Ishikawa (cell line): ENCODE data around the gene SFT2D1.
A peak's percentile ranks its signal among the peaks of the same experiment; 100 is the strongest.

Experiments
- CEBPB ChIP-seq: IDR thresholded peaks from 2 replicates; pipeline ENCODE4 v1.6.1; 2012
- CREB1 ChIP-seq: IDR thresholded peaks from 2 replicates; pipeline ENCODE4 v1.6.1; 2012; ENCODE audit warnings: low read depth
- EGR1 ChIP-seq: IDR thresholded peaks from 2 replicates; pipeline ENCODE4 v1.6.1; 2012
- EP300 ChIP-seq: IDR thresholded peaks from 2 replicates; pipeline ENCODE4 v1.6.1; 2012; ENCODE audit warnings: borderline replicate concordance
- FOXM1 ChIP-seq: IDR thresholded peaks from 2 replicates; pipeline ENCODE4 v1.6.1; 2012; ENCODE audit warnings: low read depth, borderline replicate concordance
- NFIC ChIP-seq: IDR thresholded peaks from 2 replicates; pipeline ENCODE4 v1.6.1; 2012
- RAD21 ChIP-seq: IDR thresholded peaks from 2 replicates; pipeline ENCODE4 v1.6.1; 2012; ENCODE audit warnings: low read depth
- TAF1 ChIP-seq: IDR thresholded peaks from 2 replicates; pipeline ENCODE4 v1.6.1; 2012; ENCODE audit warnings: low read depth, mild to moderate bottlenecking
- TCF12 ChIP-seq: IDR thresholded peaks from 2 replicates; pipeline ENCODE4 v1.6.1; 2012; ENCODE audit warnings: low read depth
- TEAD4 ChIP-seq: IDR thresholded peaks from 2 replicates; pipeline ENCODE4 v1.6.1; 2012
- YY1 ChIP-seq: IDR thresholded peaks from 2 replicates; pipeline ENCODE4 v1.6.1; 2012; ENCODE audit warnings: low read depth
- ZBTB7A ChIP-seq: IDR thresholded peaks from 2 replicates; pipeline ENCODE4 v1.6.1; 2012; ENCODE audit warnings: low read depth
- TF ChIP-seq, protein P1 (sequence below): IDR thresholded peaks from 2 replicates; pipeline ENCODE4 v1.6.1; 2012
- TF ChIP-seq, protein P2 (sequence below): IDR thresholded peaks from 2 replicates; pipeline ENCODE4 v1.6.1; 2012
- TF ChIP-seq, protein P3 (sequence below): IDR thresholded peaks from 2 replicates; pipeline ENCODE4 v1.6.1; 2012; ENCODE audit warnings: low read depth, mild to moderate bottlenecking

Gene SFT2D1

DNA sequence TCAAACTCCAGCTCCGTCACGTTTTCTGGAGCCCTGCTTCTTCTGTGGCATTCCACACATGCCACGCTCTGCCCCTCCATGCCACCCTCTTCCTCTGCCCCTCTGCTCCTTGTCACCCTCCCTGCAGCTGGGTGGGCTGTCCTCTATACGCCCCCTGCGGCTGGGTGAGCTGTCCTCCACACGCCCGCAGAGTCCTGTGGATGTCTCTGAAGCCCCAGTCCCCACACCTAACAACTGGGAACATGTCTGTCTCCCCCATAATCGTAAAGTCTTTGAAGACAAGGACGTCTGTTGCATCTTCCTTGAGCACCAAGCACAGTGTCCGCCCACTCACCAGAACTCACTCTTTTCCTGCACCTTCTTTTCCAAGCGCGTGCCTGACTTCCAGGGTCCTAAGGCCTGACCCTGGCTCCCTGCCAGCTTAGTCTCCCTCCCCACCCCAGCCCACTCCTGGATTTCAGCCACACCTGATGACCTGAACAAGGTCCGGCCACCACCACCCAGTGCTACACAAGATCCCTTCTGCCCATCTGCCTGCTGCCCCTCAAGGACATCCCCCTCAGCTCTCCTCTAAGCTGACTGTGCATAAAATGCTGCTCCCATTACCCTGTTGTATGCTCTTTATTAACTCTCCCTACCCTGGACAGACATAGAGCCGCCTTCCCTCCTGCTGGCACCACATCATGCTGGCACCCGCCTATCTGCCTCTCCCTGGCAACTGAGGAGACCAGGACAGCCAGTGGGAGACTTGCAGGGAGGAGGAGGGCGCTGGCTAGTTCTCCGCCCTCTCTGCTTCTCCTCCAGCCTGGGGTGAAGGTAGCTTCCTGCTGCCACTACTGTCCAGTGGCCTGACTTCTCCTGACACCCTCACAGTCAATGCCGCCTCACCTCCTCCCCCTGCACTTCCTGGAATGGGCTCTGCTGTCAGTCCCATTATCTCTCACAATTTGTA, 23.4 kb downstream of the SFT2D1 start:
- TF ChIP-seq NFIC, result peak; percentile 55; the same call in 1 of the 2 replicates
- peak; percentile 43; the same call in 1 of the 2 replicates for TF ChIP-seq TEAD4
- TF ChIP-seq CREB1, result no peak

DNA sequence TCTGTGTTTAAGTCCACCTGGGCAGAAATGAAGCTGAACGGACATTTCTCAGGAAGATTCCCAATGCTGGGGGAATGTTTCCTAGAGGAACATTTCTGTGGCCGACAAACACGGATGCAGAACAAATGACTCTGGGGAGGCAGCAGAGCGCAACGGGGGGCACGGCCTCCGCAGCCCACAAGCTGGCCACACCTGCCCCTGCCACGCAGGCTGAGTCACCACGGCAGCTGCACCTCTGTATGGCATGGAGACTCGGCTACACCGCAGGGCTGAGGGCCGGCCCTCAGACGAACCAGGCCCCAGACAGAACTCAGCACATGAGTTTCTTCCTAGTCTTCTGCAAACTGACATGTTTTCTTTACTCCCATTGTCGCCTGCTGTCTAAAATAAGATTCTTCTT, 24.1 kb downstream of the SFT2D1 start:
- no peak for TF ChIP-seq EGR1
- no peak for TF ChIP-seq EP300
- TF ChIP-seq NFIC, result no peak
- TF ChIP-seq RAD21, result no peak
- TF ChIP-seq, protein P1, sequence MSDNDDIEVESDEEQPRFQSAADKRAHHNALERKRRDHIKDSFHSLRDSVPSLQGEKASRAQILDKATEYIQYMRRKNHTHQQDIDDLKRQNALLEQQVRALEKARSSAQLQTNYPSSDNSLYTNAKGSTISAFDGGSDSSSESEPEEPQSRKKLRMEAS, result no peak
- no peak for TF ChIP-seq FOXM1
- TF ChIP-seq, protein P2, sequence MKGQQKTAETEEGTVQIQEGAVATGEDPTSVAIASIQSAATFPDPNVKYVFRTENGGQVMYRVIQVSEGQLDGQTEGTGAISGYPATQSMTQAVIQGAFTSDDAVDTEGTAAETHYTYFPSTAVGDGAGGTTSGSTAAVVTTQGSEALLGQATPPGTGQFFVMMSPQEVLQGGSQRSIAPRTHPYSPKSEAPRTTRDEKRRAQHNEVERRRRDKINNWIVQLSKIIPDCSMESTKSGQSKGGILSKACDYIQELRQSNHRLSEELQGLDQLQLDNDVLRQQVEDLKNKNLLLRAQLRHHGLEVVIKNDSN, result no peak
- TF ChIP-seq, protein P3, sequence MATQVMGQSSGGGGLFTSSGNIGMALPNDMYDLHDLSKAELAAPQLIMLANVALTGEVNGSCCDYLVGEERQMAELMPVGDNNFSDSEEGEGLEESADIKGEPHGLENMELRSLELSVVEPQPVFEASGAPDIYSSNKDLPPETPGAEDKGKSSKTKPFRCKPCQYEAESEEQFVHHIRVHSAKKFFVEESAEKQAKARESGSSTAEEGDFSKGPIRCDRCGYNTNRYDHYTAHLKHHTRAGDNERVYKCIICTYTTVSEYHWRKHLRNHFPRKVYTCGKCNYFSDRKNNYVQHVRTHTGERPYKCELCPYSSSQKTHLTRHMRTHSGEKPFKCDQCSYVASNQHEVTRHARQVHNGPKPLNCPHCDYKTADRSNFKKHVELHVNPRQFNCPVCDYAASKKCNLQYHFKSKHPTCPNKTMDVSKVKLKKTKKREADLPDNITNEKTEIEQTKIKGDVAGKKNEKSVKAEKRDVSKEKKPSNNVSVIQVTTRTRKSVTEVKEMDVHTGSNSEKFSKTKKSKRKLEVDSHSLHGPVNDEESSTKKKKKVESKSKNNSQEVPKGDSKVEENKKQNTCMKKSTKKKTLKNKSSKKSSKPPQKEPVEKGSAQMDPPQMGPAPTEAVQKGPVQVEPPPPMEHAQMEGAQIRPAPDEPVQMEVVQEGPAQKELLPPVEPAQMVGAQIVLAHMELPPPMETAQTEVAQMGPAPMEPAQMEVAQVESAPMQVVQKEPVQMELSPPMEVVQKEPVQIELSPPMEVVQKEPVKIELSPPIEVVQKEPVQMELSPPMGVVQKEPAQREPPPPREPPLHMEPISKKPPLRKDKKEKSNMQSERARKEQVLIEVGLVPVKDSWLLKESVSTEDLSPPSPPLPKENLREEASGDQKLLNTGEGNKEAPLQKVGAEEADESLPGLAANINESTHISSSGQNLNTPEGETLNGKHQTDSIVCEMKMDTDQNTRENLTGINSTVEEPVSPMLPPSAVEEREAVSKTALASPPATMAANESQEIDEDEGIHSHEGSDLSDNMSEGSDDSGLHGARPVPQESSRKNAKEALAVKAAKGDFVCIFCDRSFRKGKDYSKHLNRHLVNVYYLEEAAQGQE, result no peak
- no peak for TF ChIP-seq ZBTB7A
- no peak for TF ChIP-seq TAF1
- no peak for TF ChIP-seq CREB1
- no peak for TF ChIP-seq TEAD4
- no peak for TF ChIP-seq YY1
- TF ChIP-seq CEBPB, result no peak
- TF ChIP-seq TCF12, result no peak; the same call in 1 of the 2 replicates

DNA sequence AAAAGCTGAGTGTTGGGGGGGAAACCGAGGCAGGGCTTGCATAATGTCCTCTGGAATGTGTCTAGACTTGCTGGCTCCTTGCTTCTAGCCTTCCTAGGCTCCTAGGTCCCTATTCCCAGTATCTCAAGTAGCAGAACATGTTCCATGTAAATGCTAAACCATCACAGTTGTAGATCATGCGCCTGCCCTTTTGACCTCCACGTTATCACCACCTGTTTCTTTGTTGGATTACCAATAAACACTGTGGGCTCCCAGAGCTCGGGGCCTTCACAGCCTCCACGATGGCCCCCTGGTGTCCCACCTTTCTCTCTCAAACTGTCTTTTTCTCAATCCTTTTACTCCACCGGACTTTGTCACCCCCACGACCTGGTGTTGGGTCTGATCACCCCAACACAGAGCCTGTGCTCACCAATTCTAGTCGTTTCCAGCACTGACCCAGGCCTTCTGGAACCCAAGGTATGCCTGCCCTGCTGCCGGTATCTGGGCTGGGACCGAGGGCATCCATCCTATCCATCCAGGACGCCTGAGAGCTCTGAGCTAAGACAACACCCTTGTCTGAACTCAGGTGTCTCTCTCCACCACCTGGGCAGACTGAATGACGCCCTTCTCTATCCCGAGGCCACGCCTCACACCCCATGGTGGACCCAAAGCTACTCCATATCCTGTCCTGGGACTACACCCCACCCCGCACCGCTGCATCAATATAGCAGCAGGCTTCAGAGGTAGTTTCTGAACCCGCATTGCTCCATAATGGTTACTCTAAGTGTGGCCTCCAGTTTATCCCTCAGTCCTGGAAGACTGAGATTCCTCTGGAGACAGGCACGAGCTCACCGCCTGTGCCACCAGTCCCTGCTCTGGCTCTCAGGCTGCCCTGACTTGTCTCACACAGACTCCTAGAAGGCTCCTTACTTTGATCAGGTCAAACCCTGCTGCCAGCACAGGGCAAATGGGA, 24.8 kb downstream of the SFT2D1 start:
- TF ChIP-seq, protein P1, result no peak
- TF ChIP-seq TEAD4 (no peak), YY1 (no peak), FOXM1 (no peak), CEBPB (no peak), NFIC (no peak), EP300 (no peak), RAD21 (no peak), TAF1 (no peak), ZBTB7A (no peak), TCF12 (no peak), EGR1 (no peak), CREB1 (no peak)
- TF ChIP-seq, protein P2, result no peak
- TF ChIP-seq, protein P3, result no peak

DNA sequence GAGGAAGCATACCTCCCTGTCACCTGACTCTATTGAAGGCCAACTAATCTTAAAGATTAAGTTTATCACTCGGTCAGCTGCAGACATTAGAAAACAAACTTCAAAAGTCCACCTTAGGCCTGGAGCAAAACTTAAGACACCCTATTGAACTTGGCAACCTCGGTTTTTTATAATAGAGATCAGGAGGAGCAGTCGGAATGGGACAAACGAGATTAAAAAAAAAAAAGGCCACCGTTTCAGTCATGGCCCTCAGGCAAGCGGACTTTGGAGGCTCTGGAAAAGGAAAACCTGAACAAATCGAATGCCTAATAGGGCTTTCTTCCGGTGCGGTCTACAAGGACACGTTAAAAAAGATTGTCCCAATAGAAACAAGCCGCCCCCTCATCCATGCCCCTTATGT, 26.9 kb downstream of the SFT2D1 start:
- no peak for TF ChIP-seq CEBPB
- TF ChIP-seq, protein P2, result no peak
- TF ChIP-seq, protein P3, result no peak
- no peak for TF ChIP-seq RAD21
- TF ChIP-seq NFIC, result no peak
- TF ChIP-seq TAF1, result no peak
- no peak for TF ChIP-seq ZBTB7A
- TF ChIP-seq, protein P1, result no peak
- no peak for TF ChIP-seq CREB1
- no peak for TF ChIP-seq YY1
- no peak for TF ChIP-seq FOXM1
